NB4 (cell line): ENCODE data around the gene BORCS8.

ENCODE experiments used
- DNase-seq: peaks from one replicate; pipeline ENCODE4 v3.0.0; 2010; ENCODE audit warnings: low read depth
- H3K4me3 ChIP-seq: one replicate; pipeline ENCODE4 v1.5.1; 2011; ENCODE audit warnings: mild to moderate bottlenecking, low read depth, low read length, moderate library complexity
- MAX ChIP-seq: IDR thresholded peaks from 2 replicates; pipeline ENCODE4 v1.6.1; 2011; ENCODE audit warnings: low read depth, low read length
- MYC ChIP-seq: IDR thresholded peaks from 2 replicates; pipeline ENCODE4 v1.6.1; 2011; ENCODE audit warnings: low read depth, low read length
- POLR2A ChIP-seq: IDR thresholded peaks from 2 replicates; pipeline ENCODE4 v1.6.1; 2011; ENCODE audit warnings: mild to moderate bottlenecking; ENCODE audit not compliant: insufficient read length; ENCODE audit errors: extremely low read depth
- TF ChIP-seq, protein P1 (sequence below): IDR thresholded peaks from one replicate; pipeline ENCODE4 v1.5.1; 2012; ENCODE audit warnings: low read depth, low read length

The BORCS8 gene

GRCh38 chr19:19234220-19234816, 42.4 kb upstream of the BORCS8 start:
- no peak for DNase-seq
- H3K4me3 ChIP-seq: no peak overlapping the region
- TF ChIP-seq MAX: no peak
- TF ChIP-seq, protein P1, sequence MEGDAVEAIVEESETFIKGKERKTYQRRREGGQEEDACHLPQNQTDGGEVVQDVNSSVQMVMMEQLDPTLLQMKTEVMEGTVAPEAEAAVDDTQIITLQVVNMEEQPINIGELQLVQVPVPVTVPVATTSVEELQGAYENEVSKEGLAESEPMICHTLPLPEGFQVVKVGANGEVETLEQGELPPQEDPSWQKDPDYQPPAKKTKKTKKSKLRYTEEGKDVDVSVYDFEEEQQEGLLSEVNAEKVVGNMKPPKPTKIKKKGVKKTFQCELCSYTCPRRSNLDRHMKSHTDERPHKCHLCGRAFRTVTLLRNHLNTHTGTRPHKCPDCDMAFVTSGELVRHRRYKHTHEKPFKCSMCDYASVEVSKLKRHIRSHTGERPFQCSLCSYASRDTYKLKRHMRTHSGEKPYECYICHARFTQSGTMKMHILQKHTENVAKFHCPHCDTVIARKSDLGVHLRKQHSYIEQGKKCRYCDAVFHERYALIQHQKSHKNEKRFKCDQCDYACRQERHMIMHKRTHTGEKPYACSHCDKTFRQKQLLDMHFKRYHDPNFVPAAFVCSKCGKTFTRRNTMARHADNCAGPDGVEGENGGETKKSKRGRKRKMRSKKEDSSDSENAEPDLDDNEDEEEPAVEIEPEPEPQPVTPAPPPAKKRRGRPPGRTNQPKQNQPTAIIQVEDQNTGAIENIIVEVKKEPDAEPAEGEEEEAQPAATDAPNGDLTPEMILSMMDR: no peak
- TF ChIP-seq POLR2A: no peak
- TF ChIP-seq MYC: no peak

- no peak overlapping the region for H3K4me3 ChIP-seq
- DNase-seq: no peak
- TF ChIP-seq MYC: no peak
- TF ChIP-seq, protein P1: no peak
- TF ChIP-seq POLR2A: no peak
- no peak for TF ChIP-seq MAX
Observed at GRCh38 chr19:19232261-19232721, 40.3 kb upstream of the BORCS8 start.

GRCh38 chr19:19230999-19231398, 39.0 kb upstream of the BORCS8 start:
- DNase-seq: no peak
- TF ChIP-seq POLR2A (no peak), MAX (no peak), MYC (no peak)
- TF ChIP-seq, protein P1: no peak
- no peak overlapping the region for H3K4me3 ChIP-seq

DNA sequence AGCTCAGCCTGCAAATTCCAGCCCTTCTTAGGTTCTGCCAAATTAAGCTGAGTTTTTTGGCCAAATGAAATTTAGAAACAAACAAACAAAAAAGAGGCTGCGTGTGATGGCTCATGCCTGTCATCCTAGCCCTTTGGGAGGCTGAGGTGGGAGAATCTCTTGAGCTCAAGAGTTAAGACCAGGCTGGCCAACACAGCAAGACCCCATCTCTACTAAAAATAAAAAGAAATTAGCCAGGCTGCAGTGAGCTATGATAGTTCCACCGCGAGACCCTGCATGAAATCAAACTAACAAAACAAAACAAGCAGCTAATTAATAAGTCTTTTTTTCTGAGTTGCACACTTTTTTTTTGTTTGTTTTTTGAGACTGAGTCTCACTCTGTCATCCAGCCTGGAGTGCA, 37.7 kb upstream of the BORCS8 start:
- TF ChIP-seq POLR2A (no peak), MYC (no peak), MAX (no peak)
- TF ChIP-seq, protein P1: no peak
- H3K4me3 ChIP-seq: no peak overlapping the region

GRCh38 chr19:19227217-19227616, 35.3 kb upstream of the BORCS8 start:
- TF ChIP-seq MYC (no peak), MAX (no peak), POLR2A (no peak)
- TF ChIP-seq, protein P1: no peak
- DNase-seq: no peak
- no peak overlapping the region for H3K4me3 ChIP-seq

More for the DNA sequence above, 37.7 kb upstream of the BORCS8 start:
- DNase-seq: no peak

DNA sequence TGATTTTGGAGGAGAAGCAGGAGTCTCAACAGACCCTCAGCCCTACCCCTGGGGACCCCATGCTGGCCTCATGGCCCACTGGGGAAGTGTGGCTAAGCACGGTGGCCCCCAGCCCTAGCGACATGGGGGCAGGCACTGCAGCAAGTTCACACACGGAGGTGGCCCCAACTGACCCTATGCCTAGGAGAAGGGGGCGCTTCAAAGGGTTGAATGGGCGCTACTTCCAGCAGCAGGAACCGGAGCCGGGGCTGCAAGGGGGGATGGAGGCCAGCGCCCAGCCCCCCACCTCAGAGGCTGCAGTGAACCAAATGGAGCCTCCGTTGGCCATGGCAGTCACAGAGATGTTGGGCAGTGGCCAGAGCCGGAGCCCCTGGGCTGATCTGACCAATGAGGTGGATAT, 34.7 kb upstream of the BORCS8 start:
- no peak for TF ChIP-seq MAX
- TF ChIP-seq MYC: no peak
- TF ChIP-seq POLR2A: no peak
- TF ChIP-seq, protein P1: no peak
- no peak overlapping the region for H3K4me3 ChIP-seq
- no peak for DNase-seq
